ENCODE measurements around the gene CRYBG1. TPM values are rescaled to one million over a fixed set of nuclear protein-coding genes. Genes with fewer than 3 reads are reported as not detected.

Gene CRYBG1
- total and polyA plus RNA-seq, 2 of the 13 experiments (the other 11 are each of a cell fraction or from before 2014, with no cell fraction given) = 10.1 to 21.9 TPM

- peak; percentile 68; the same call in 1 of the 2 replicates for TF ChIP-seq NRL (CRISPR knock-in tag; IDR thresholded peaks at IDR 0.05; ENCODE audit: borderline replicate concordance)
- no peak for TF ChIP-seq ZNF766 (CRISPR knock-in tag; IDR thresholded peaks at IDR 0.05; ENCODE audit: borderline replicate concordance)
- no peak for TF ChIP-seq ELF3 (CRISPR knock-in tag; IDR thresholded peaks at IDR 0.05)
- TF ChIP-seq TFDP2 (CRISPR knock-in tag; IDR thresholded peaks at IDR 0.05) = peak; percentile 87
- TF ChIP-seq BORCS8-MEF2B (CRISPR knock-in tag; IDR thresholded peaks at IDR 0.05) = peak; percentile 69
- TF ChIP-seq ZNF574 (CRISPR knock-in tag; IDR thresholded peaks at IDR 0.05) = peak; percentile 98
- TF ChIP-seq ZNF639 (CRISPR knock-in tag; conservative IDR thresholded peaks at IDR 0.05) = no peak
- TF ChIP-seq ZFP37 (CRISPR knock-in tag; IDR thresholded peaks at IDR 0.05; ENCODE audit: borderline replicate concordance) = no peak
- TF ChIP-seq NFAT5 (CRISPR knock-in tag; IDR thresholded peaks at IDR 0.05) = no peak
- no peak for TF ChIP-seq HHEX (CRISPR knock-in tag; IDR thresholded peaks at IDR 0.05)
- TF ChIP-seq SP140L (CRISPR knock-in tag; IDR thresholded peaks at IDR 0.05; ENCODE audit: borderline replicate concordance) = no peak
- no peak for TF ChIP-seq ZFP62 (CRISPR knock-in tag; IDR thresholded peaks at IDR 0.05)
- TF ChIP-seq ZNF20 (CRISPR knock-in tag; IDR thresholded peaks at IDR 0.05) = no peak
- TF ChIP-seq IKZF1 (IDR thresholded peaks at IDR 0.05) = no peak
- no peak for TF ChIP-seq MAFG (CRISPR knock-in tag; IDR thresholded peaks at IDR 0.05)
- TF ChIP-seq ZNF660 (CRISPR knock-in tag; IDR thresholded peaks at IDR 0.05; ENCODE audit: borderline replicate concordance, low read depth) = no peak
- no peak for TF ChIP-seq HOXA9 (CRISPR knock-in tag; IDR thresholded peaks at IDR 0.05; ENCODE audit: borderline replicate concordance)
- no peak for TF ChIP-seq HIVEP1 (CRISPR knock-in tag; IDR thresholded peaks at IDR 0.05)
- no peak for TF ChIP-seq MBD4 (IDR thresholded peaks at IDR 0.05; ENCODE audit: borderline replicate concordance, low read length)
- no peak for TF ChIP-seq TBP (CRISPR knock-in tag; IDR thresholded peaks at IDR 0.05)
Observed at GRCh38 chr6:106510090-106510970, 149.8 kb downstream of the CRYBG1 start (continued).
